GM12872 (cell line): ENCODE measurements around the gene MOSMO.

Experiments used
- TF ChIP-seq, protein P1 (sequence below): IDR thresholded peaks from 3 replicates; pipeline ENCODE4 v1.5.1; 2011; ENCODE audit warnings: low read depth, mild to moderate bottlenecking, low read length, moderate library complexity; ENCODE audit not compliant: insufficient read depth

Gene MOSMO

DNA sequence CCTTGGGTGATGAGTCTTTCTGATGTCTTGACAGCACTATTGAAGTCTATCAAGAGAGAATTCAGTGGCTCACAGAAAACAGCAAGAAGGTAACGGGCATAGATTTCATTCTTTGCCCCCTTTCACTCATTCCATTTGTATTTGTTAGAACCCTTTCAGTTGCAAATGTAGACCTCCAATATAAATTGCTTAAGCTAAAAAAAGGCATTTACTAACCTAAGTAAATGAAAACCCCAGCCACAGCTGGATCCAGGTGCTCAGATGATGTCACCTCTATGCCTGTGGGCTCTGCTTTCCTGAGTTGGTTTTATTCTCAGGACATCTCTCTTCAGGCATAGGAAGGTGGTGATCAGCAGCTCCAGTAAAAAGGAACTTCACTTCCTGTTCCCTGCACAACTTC is 95.5 kb downstream of the MOSMO start:
- TF ChIP-seq, protein P1, sequence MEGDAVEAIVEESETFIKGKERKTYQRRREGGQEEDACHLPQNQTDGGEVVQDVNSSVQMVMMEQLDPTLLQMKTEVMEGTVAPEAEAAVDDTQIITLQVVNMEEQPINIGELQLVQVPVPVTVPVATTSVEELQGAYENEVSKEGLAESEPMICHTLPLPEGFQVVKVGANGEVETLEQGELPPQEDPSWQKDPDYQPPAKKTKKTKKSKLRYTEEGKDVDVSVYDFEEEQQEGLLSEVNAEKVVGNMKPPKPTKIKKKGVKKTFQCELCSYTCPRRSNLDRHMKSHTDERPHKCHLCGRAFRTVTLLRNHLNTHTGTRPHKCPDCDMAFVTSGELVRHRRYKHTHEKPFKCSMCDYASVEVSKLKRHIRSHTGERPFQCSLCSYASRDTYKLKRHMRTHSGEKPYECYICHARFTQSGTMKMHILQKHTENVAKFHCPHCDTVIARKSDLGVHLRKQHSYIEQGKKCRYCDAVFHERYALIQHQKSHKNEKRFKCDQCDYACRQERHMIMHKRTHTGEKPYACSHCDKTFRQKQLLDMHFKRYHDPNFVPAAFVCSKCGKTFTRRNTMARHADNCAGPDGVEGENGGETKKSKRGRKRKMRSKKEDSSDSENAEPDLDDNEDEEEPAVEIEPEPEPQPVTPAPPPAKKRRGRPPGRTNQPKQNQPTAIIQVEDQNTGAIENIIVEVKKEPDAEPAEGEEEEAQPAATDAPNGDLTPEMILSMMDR: no peak

GRCh38 chr16:22109258-22109898 is 101.5 kb downstream of the MOSMO start:
- TF ChIP-seq, protein P1: no peak

DNA sequence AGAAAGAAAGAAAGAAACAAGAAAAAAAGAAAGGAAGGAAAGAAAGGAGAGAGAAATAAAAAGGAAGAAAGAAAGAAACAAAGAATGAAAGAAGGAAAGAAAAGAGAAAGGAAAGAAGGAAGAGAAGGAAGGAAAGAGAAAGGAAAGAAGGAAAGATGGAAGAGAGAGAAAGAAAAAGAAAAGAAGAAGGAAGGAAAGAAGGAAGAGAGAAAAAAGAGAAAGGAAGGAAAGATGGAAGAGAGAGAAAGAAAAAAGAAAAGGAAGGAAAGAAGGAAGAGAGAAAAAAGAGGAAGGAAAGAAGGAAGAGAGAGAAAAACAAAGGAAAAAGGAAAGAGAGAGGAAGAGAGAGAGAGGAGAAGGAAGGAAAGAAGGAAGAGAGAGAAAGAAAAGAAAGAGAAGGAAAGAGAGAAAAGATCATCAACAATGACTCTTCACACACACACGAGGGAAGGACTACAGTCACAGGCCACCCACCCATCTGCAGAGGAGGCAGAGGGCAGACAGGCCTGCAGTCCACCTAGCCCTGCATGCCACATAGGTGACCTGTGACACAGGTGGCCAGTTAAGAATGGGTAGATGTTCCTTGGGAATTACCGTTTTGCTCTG is 108.3 kb downstream of the MOSMO start:
- TF ChIP-seq, protein P1: no peak

GRCh38 chr16:22117609-22118008 is 109.7 kb downstream of the MOSMO start:
- TF ChIP-seq, protein P1: no peak

DNA sequence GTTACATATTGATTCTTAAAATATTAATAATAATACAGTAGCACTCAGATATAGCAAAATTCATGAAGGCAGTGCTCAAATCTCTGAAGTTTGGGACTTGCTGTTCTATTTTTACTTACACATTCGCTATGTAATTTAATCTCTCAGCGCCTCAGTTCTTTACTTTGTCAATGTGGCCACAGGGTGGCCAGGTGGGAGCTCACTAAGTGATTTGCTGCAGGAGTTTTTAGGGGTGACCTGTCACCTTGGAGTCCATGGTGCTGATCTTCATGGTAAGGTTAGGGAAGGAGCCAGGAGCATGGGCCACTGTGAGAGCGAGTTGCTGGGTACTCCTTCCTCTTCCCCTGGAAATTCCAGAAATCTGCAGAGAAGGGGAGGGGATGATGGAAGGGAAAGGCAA is 112.5 kb downstream of the MOSMO start:
- TF ChIP-seq, protein P1: no peak

- TF ChIP-seq, protein P1: no peak
These were observed 114.3 kb downstream of the MOSMO start for GRCh38 chr16:22122239-22122638.

DNA sequence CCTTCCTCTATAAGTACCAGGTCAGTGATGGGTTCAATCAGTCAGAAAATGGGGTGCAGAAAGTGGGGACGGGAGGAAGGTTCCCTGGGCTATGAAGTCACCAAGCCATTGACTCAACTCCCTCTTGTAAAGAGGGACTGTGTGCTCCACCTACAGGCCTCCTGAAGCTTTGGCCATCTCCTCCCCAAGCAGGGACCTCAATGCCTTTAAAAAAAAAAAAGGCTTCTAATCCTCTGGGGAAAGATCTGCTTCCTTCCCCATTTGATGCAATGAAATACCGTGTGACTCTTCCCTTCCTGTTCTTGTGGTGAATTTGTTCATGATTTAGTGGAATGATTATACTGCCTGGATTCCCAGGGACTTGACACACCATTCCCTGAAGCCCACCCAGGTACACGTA is 115.2 kb downstream of the MOSMO start:
- TF ChIP-seq, protein P1: peak; percentile 32; the same call in 1 of the 3 replicates
